Activated T-helper 17 cell treated with anti-CD3 and anti-CD28 coated beads, Interleukin-2, amount 50 U/mL, for 72 hours (primary cell): ENCODE results near the gene SMARCA2. TPM values are rescaled to one million over a fixed set of nuclear protein-coding genes. Genes with fewer than 3 reads are reported as not detected.

Experiments
- ATAC-seq: fragments of 150-1000 bp; cut with Tn5 transposase; replicated peaks from 2 replicates; pipeline ENCODE4 v1.10.0; 2021; ENCODE audit warnings: mild to moderate bottlenecking, moderate library complexity
- H3K27ac Mint-ChIP-seq: one replicate; pipeline ENCODE4 v1.8.0; 2022; ENCODE audit warnings: mixed read lengths
- H3K27me3 Mint-ChIP-seq: one replicate; pipeline ENCODE4 v1.8.0; 2022; ENCODE audit warnings: mixed read lengths
- H3K36me3 Mint-ChIP-seq: one replicate; pipeline ENCODE4 v1.8.0; 2022; ENCODE audit warnings: low read depth, mild to moderate bottlenecking, mixed read lengths
- H3K4me1 Mint-ChIP-seq: one replicate; pipeline ENCODE4 v1.8.0; 2022; ENCODE audit warnings: mixed read lengths
- H3K4me3 Mint-ChIP-seq: one replicate; pipeline ENCODE4 v1.8.0; 2022; ENCODE audit warnings: mild to moderate bottlenecking, mixed read lengths
- H3K9me3 Mint-ChIP-seq: one replicate; pipeline ENCODE4 v1.8.0; 2022; ENCODE audit warnings: mixed read lengths
- total RNA-seq, 2 donors: library from RNA; stranded (reverse); gene quantifications; one replicate each; pipeline ENCODE4 v1.2.3, GENCODE V29; 2022

The SMARCA2 gene
- total RNA-seq, 2 donors from 2014 or later = 118 to 119 TPM

DNA sequence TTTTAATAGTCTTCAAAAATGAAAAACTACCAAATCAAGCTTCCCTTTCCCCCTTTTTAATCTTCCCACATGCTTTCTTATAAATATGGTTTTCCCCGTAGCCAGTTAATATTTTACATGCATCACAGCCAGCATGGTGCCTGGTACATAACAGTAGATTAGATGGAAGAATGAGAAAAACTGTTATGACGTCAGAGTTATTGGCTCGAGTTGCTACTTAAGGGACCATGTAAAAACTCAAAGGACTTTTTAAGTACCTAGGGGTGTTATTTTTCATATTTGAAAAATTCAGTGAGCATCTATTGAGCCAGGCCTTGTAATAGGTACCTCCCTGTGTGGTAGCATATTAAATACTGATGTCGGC lies 176.4 kb downstream of the SMARCA2 start:
- Mint-ChIP-seq H3K4me1 (peaks cover 5% of the 10 kb centered on the region), H3K27ac (no peak overlapping the region), H3K36me3 (peaks cover 93% of the 10 kb centered on the region), H3K4me3 (no peak overlapping the region), H3K27me3 (no peaks in the 10 kb centered on the region), H3K9me3 (no peaks in the 10 kb centered on the region)
- no peak for ATAC-seq

DNA sequence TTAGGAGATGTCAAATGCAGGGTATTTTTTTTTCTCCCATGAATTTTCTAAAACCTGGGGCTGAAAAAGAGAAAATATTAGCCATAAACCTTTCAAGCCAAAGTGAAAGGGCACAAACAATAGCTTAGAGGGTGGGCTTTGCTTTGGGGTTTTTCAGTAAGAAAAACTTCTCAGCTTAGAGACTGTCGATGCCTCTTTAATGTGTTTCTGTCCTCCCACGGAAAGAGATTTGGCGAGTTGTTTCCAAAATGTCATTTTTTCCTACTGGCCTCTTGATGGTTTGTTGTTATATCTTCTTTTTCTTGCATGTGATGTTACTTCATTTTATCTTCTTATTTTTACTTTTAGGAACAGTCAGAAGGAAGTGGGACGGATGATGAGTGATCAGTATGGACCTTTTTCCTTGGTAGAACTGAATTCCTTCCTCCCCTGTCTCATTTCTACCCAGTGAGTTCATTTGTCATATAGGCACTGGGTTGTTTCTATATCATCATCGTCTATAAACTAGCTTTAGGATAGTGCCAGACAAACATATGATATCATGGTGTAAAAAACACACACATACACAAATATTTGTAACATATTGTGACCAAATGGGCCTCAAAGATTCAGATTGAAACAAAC lies 177.3 kb downstream of the SMARCA2 start:
- Mint-ChIP-seq H3K4me1 (peaks cover 5% of the 10 kb centered on the region), H3K27me3 (no peaks in the 10 kb centered on the region), H3K9me3 (no peaks in the 10 kb centered on the region), H3K27ac (peak overlapping the region; percentile 11), H3K4me3 (no peak overlapping the region), H3K36me3 (peaks cover 92% of the 10 kb centered on the region)
- peak; percentile 57 for ATAC-seq

DNA sequence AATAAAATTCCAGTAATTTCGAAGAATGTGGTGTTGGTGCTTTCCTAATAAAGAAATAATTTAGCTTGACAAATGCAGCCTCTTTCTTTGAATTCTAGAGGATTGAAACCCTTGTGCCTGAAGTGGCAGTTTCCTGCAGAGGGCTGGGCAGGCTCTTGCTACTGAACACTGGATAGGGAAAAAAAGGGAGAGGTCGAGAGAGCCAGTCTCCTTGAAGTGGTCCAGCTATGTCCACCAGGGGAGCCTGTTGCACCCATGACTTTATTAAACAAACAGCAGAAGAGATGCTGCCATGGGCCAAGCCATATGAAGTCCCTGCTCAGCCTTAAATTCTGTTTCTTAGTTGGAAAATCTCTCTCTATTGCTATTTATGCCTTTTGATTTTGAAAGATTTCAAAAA lies 178.4 kb downstream of the SMARCA2 start:
- ATAC-seq = no peak
- Mint-ChIP-seq H3K36me3 (peaks cover 96% of the 10 kb centered on the region), H3K27ac (no peak overlapping the region), H3K4me3 (no peak overlapping the region), H3K4me1 (peaks cover 5% of the 10 kb centered on the region), H3K27me3 (no peaks in the 10 kb centered on the region), H3K9me3 (no peaks in the 10 kb centered on the region)

DNA sequence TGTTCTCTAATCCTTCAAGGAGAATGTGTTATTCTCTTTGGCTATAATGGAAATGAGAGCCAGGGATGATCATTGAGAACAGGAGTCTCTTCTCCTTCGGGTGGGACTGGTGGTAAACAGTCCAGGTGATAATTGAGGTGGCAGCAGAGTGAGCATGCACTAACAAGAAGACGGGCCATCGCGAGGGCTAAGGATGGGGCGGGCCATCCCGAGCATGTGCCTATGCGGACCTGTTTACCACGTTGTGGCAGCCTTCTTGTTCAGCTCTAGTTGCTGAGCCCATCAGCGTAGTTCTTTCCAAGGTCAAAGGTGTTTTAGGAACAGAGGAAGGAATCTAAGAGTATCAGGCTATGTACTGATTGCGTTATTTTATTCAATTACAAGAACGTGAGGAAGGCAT lies 180.1 kb downstream of the SMARCA2 start:
- Mint-ChIP-seq H3K27me3 (no peaks in the 10 kb centered on the region), H3K4me3 (no peak overlapping the region), H3K36me3 (peaks cover 93% of the 10 kb centered on the region), H3K4me1 (peaks cover 12% of the 10 kb centered on the region), H3K9me3 (no peaks in the 10 kb centered on the region), H3K27ac (peak overlapping the region; percentile 14)
- ATAC-seq = no peak

DNA sequence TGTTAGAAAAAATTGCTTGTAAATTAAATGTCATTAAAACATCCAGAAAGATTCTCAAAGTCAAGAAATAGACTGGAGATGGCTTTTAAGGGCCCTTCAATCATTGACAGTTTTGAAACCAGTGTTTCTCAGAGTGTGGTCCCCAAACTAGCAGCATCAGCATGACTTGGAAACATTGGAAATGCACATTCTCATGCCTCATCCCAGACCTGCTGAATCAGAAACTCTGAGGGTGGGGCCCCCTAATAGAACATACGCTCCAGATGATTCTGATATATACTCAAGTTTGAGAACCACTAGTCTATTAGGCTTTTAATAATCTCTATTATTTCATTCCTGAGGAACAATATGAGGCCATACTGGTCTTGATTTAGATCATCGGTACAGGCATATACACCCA lies 181.6 kb downstream of the SMARCA2 start:
- H3K4me1 Mint-ChIP-seq = peaks cover 12% of the 10 kb centered on the region
- peaks cover 5% of the 10 kb centered on the region for H3K9me3 Mint-ChIP-seq
- peaks cover 91% of the 10 kb centered on the region for H3K36me3 Mint-ChIP-seq
- no peak for ATAC-seq
- H3K27me3 Mint-ChIP-seq = no peaks in the 10 kb centered on the region
- H3K4me3 Mint-ChIP-seq = no peak overlapping the region
- no peak overlapping the region for H3K27ac Mint-ChIP-seq

DNA sequence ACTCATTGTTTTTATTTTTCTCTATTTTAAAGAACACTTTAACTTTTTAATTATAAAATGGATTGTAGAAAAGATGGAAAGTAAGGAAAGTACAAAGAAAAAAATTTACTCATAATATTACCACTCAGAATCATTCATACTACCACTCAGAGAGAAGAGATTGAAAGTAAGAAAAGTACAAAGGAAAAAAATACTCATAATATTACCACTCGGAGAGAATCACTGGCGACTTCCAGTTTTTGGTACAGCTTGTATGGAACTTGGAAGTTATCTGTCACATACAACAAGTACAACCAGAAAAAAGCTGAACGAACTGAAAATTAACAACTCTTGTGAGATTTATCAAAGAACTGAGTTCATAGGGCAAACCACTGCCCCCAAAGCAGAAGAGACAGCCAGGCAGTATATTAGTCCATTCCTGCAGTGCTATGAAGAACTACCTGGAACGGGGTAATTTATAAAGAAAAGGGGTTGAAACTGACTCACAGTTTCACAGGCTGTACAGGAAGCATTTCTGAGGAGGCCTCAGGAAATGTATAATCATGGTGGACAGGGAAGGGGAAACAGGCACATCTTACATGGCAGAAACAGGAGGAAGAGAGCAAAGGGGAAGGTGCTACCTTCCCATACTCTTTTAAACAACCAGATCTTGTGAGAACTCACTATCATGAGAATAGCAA lies 183.9 kb downstream of the SMARCA2 start:
- ATAC-seq = peak; percentile 72
- peak overlapping the region; percentile 2 for H3K4me3 Mint-ChIP-seq
- peaks cover 8% of the 10 kb centered on the region for H3K9me3 Mint-ChIP-seq
- H3K27me3 Mint-ChIP-seq = no peaks in the 10 kb centered on the region
- H3K27ac Mint-ChIP-seq = peak overlapping the region; percentile 49
- peaks cover 7% of the 10 kb centered on the region for H3K4me1 Mint-ChIP-seq
- H3K36me3 Mint-ChIP-seq = peaks cover 69% of the 10 kb centered on the region

DNA sequence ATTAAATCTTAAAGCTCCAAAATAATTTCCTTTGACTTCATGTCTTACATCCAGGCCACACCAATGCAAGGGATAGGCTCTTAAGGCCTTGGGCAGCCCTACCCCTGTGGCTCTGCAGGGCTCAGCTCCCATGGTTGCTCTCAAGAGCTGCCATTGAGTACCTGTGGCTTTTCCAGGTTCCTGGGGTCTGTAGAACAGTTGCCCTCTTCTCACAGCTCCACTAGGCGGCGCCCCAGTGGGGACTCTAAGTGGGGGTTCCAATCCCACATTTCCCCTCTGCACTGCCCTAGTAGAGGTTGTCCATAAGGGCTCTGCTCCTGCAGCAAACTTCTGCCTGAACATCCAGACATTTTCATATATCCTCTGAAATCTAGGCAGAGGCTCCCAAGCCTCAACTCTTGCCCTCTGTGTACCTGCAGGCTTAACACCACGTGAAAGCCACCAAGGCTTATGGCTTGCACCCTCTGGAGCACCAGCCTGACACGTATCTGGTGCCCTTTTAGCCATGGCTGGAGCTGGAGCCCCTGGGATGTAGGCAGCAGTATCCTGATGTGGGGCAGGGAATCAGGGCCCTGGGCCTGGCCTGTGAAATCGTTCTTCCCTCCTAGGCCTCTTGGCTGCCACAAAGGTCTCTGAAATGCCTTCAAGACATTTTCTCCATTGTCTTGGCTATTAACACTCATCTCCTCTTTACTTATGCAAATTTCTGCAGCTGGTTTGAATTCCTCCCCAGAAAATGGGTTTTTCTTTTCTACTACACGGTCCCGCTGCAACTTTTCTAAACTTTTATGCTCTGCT lies 185.1 kb downstream of the SMARCA2 start:
- peaks cover 58% of the 10 kb centered on the region for H3K36me3 Mint-ChIP-seq
- H3K4me1 Mint-ChIP-seq = peaks cover 7% of the 10 kb centered on the region
- no peak overlapping the region for H3K4me3 Mint-ChIP-seq
- H3K27me3 Mint-ChIP-seq = no peaks in the 10 kb centered on the region
- H3K9me3 Mint-ChIP-seq = peaks cover 8% of the 10 kb centered on the region
- no peak for ATAC-seq
- H3K27ac Mint-ChIP-seq = peak overlapping the region; percentile 49

DNA sequence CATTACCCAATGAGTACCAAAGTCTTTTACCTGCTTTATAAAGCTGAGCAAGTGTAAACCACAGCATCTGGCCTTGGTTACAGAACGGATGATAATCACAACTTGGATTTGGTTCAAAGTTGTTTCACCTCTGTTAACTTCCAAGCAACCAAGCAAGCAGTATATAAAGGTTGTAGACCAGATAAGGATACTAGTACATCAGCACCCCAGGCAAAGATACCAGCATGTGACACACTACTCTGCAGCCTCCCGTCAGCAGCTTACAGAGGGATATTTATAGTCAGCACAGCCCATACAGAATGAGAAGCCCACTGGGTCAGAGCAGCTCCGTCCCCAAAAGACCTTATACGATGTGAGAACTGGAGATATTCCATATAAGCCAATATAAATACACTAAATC lies 193.3 kb downstream of the SMARCA2 start:
- Mint-ChIP-seq H3K27me3 (no peaks in the 10 kb centered on the region), H3K4me3 (no peak overlapping the region), H3K36me3 (no peaks in the 10 kb centered on the region), H3K27ac (no peak overlapping the region), H3K9me3 (no peaks in the 10 kb centered on the region), H3K4me1 (peaks cover 4% of the 10 kb centered on the region)
- no peak for ATAC-seq

DNA sequence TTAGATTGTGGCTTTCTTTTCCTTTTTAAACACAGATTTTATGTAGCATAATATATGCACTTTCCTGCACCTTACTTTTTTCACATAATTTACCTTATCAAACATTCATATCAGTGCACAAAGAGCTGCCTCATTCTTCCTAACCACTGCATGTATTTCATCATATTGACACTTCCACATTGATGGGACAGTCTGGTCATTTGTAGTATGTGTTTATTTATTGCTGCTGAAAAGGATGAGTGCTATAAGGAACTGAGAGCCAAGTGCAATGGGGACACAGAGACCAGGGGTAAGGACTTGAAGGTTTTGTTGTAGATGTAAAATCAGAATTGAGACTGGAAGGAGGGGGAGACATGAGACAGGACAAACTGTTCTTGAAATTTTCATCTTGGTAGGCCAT lies 193.8 kb downstream of the SMARCA2 start:
- no peak overlapping the region for H3K27ac Mint-ChIP-seq
- no peak for ATAC-seq
- H3K4me1 Mint-ChIP-seq = peaks cover 4% of the 10 kb centered on the region
- no peaks in the 10 kb centered on the region for H3K27me3 Mint-ChIP-seq
- no peak overlapping the region for H3K4me3 Mint-ChIP-seq
- no peaks in the 10 kb centered on the region for H3K36me3 Mint-ChIP-seq
- H3K9me3 Mint-ChIP-seq = no peaks in the 10 kb centered on the region

DNA sequence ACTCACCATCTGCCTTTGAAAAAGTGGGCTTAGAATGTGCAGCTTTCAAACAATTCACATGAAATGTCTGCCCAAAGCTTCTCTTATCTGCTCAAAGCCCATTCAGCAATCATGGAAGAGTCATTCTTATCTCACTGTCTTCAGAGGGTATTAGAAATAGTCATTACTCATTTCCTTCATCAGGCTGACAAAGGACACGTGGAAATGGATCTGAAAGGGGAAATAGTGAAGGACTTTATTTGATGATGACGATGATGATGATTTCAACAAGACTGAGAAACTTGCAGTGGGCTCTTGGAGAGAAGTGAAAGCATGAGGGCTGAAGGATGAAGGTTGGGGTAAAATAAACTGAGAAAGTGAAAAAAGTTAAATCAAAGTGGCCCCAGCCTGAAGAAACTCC lies 194.3 kb downstream of the SMARCA2 start:
- H3K27me3 Mint-ChIP-seq = no peaks in the 10 kb centered on the region

DNA sequence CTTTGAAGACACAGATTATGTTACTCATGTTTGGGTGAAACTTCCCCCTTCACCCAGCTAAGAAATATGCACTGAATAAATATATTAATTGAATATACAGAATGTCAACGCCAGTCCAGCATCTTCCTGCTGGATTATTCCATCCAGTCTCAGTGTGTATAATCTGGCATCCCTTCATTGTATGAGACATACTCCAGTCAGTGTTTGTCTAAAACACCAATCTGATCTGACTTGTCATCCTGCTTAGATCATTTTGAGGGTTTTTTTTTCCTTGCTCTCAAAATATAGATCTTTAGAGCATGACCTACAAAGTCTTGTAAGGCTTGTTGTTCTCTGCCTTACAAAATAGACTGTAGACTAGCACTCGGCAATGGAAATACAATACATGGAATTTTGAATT lies 195.1 kb downstream of the SMARCA2 start:
- Mint-ChIP-seq H3K27me3 (no peaks in the 10 kb centered on the region), H3K4me1 (peaks cover 4% of the 10 kb centered on the region), H3K27ac (no peak overlapping the region), H3K36me3 (no peaks in the 10 kb centered on the region), H3K4me3 (no peak overlapping the region), H3K9me3 (no peaks in the 10 kb centered on the region)
- no peak for ATAC-seq

More for the DNA sequence above, 194.3 kb downstream of the SMARCA2 start:
- H3K4me3 Mint-ChIP-seq = no peak overlapping the region
- H3K27ac Mint-ChIP-seq = no peak overlapping the region
- no peaks in the 10 kb centered on the region for H3K36me3 Mint-ChIP-seq
- peaks cover 4% of the 10 kb centered on the region for H3K4me1 Mint-ChIP-seq
- H3K9me3 Mint-ChIP-seq = no peaks in the 10 kb centered on the region
- no peak for ATAC-seq

DNA sequence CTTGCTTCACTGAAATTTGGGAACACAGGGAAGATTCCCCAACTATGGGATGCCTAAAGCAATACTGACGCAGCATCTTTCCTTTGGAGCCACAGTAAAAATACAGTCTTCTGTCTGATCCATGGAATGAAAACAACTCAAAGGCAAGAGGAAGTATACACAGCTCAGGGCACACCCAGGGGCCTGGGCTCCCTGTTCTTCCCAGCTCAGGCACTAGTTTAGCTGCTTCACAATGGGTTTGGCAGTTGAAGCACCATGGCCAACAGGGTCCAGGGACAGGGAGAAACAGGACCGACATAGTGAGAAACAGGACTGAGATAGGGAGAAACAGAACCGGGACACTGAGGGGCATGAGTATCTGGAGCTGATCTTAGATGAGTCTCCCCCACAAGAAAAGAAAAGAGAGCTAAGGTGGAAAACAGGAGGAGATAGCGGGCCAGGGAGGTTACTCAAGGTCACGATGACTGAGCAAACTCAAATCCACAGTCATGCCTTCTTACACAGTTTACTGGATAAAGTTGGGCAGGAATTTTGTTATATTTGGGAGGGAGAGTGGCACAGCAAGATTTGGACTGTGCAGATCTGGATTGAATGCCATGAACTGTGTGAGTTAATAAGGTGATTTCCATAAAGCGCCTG lies 198.8 kb downstream of the SMARCA2 start:
- Mint-ChIP-seq H3K4me1 (peaks cover 4% of the 10 kb centered on the region), H3K27me3 (no peaks in the 10 kb centered on the region), H3K36me3 (no peaks in the 10 kb centered on the region), H3K4me3 (no peak overlapping the region), H3K27ac (no peak overlapping the region), H3K9me3 (no peaks in the 10 kb centered on the region)
- ATAC-seq = no peak

DNA sequence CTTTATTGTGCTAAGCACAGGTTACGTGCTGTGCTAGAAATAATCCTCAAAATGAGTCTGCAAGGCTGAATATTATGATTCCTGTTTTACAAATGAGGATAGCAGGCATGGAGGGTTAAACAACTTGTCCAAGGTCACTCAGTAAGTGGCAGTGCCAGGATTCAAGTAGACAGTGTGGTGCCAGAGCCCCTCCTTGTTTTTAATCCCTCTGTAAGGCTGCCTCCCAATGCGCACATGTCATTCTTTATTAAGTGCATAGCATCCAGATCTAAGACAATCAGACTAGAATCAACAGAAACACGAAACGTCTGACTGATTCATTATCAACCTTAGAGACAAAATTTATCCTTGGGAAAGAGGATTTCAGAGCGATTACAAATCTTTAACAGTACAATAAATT lies 199.6 kb downstream of the SMARCA2 start:
- H3K9me3 Mint-ChIP-seq = no peaks in the 10 kb centered on the region
- H3K27ac Mint-ChIP-seq = no peak overlapping the region
- no peaks in the 10 kb centered on the region for H3K36me3 Mint-ChIP-seq
- H3K4me1 Mint-ChIP-seq = no peaks in the 10 kb centered on the region
- no peak for ATAC-seq
- no peaks in the 10 kb centered on the region for H3K27me3 Mint-ChIP-seq
- no peak overlapping the region for H3K4me3 Mint-ChIP-seq

DNA sequence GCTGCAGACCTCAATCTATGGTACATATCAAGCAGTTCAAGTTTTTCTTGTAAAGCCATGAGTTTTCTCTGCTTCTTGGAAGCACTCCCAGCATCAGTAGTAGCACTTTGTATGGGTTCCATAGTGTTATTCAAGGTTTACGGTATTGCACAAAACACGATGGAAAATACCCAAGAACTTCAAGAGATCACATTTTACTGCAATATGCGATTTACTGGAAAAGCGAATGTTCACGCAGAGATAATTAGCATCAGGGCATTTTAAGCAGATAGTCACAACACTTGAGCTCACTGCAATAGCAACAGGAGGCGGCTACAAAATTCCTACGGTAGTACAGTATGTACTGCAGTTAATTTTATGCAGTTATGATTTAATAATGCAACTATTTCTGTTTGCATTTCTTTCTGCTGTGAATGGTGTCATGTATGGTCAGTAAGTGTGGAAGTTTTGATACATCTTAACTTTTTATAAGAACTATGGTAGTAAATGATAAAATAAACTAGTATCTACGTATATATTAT lies 200.8 kb downstream of the SMARCA2 start:
- Mint-ChIP-seq H3K4me3 (no peak overlapping the region), H3K4me1 (no peaks in the 10 kb centered on the region), H3K27me3 (no peaks in the 10 kb centered on the region)

More for the DNA sequence above, 200.8 kb downstream of the SMARCA2 start:
- no peak for ATAC-seq
- no peaks in the 10 kb centered on the region for H3K9me3 Mint-ChIP-seq
- H3K36me3 Mint-ChIP-seq = no peaks in the 10 kb centered on the region
- no peak overlapping the region for H3K27ac Mint-ChIP-seq
